ENCODE measurements around the gene KRT25. TPM values are rescaled to one million over a fixed set of nuclear protein-coding genes. Genes with fewer than 3 reads are reported as not detected.

KRT25 gene
- total RNA-seq, 1 donor from 2014 or later: not detected

- no peak for DNase-seq
- TF ChIP-seq CTCF (IDR thresholded peaks at IDR 0.05; ENCODE audit: partially characterized antibody, unreplicated experiment): no peak
- Mint-ChIP-seq H3K9me3 (ENCODE audit: unreplicated experiment) (no peaks in the 10 kb centered on the region), H3K36me3 (ENCODE audit: unreplicated experiment) (no peaks in the 10 kb centered on the region), H3K4me3 (ENCODE audit: unreplicated experiment) (no peak overlapping the region), H3K27ac (ENCODE audit: unreplicated experiment) (no peak overlapping the region), H3K27me3 (ENCODE audit: unreplicated experiment) (peaks cover 2% of the 10 kb centered on the region), H3K4me1 (ENCODE audit: low read depth, unreplicated experiment) (peaks cover 5% of the 10 kb centered on the region)
These were observed 52.9 kb downstream of the KRT25 start for GRCh38 chr17:40702271-40702670.

- H3K27me3 Mint-ChIP-seq (ENCODE audit: unreplicated experiment): peaks cover 2% of the 10 kb centered on the region
- no peak overlapping the region for H3K4me3 Mint-ChIP-seq (ENCODE audit: unreplicated experiment)
- no peak for DNase-seq
- TF ChIP-seq CTCF (IDR thresholded peaks at IDR 0.05; ENCODE audit: partially characterized antibody, unreplicated experiment): no peak
- no peak overlapping the region for H3K27ac Mint-ChIP-seq (ENCODE audit: unreplicated experiment)
- H3K36me3 Mint-ChIP-seq (ENCODE audit: unreplicated experiment): no peaks in the 10 kb centered on the region
- H3K9me3 Mint-ChIP-seq (ENCODE audit: unreplicated experiment): no peaks in the 10 kb centered on the region
- H3K4me1 Mint-ChIP-seq (ENCODE audit: low read depth, unreplicated experiment): peaks cover 5% of the 10 kb centered on the region
These were observed 55.3 kb downstream of the KRT25 start for GRCh38 chr17:40699853-40700252.

GRCh38 chr17:40699371-40699770, 55.8 kb downstream of the KRT25 start:
- Mint-ChIP-seq H3K9me3 (ENCODE audit: unreplicated experiment) (no peaks in the 10 kb centered on the region), H3K4me1 (ENCODE audit: low read depth, unreplicated experiment) (peaks cover 5% of the 10 kb centered on the region), H3K36me3 (ENCODE audit: unreplicated experiment) (no peaks in the 10 kb centered on the region), H3K27ac (ENCODE audit: unreplicated experiment) (no peak overlapping the region), H3K4me3 (ENCODE audit: unreplicated experiment) (no peak overlapping the region), H3K27me3 (ENCODE audit: unreplicated experiment) (peaks cover 2% of the 10 kb centered on the region)
- no peak for DNase-seq
- TF ChIP-seq CTCF (IDR thresholded peaks at IDR 0.05; ENCODE audit: partially characterized antibody, unreplicated experiment): no peak

Other genes starting within 250 kb of the KRT25 start
- not detected for gene CCR7, start 189.9 kb downstream of the KRT25 start, total RNA-seq (ENCODE audit: unreplicated experiment)
- gene SMARCE1, start 107.5 kb downstream of the KRT25 start, total RNA-seq (ENCODE audit: unreplicated experiment): 207 TPM
- gene KRT222, start 90.2 kb downstream of the KRT25 start, total RNA-seq (ENCODE audit: unreplicated experiment): 1.3 TPM
- not detected for gene KRT24, start 51.6 kb downstream of the KRT25 start, total RNA-seq (ENCODE audit: unreplicated experiment)
- not detected for gene KRT26, start 16.9 kb upstream of the KRT25 start, total RNA-seq (ENCODE audit: unreplicated experiment)
- gene KRT27, start 27.2 kb upstream of the KRT25 start, total RNA-seq (ENCODE audit: unreplicated experiment): not detected
- gene KRT28, start 44.6 kb upstream of the KRT25 start, total RNA-seq (ENCODE audit: unreplicated experiment): not detected
- 27.1 TPM for gene KRT10, start 67.3 kb upstream of the KRT25 start, total RNA-seq (ENCODE audit: unreplicated experiment)
- not detected for gene KRT12, start 111.9 kb upstream of the KRT25 start, total RNA-seq (ENCODE audit: unreplicated experiment)
- not detected for gene KRT20, start 129.9 kb upstream of the KRT25 start, total RNA-seq (ENCODE audit: unreplicated experiment)
- not detected for gene KRT23, start 182.3 kb upstream of the KRT25 start, total RNA-seq (ENCODE audit: unreplicated experiment)
- gene KRT39, start 211.6 kb upstream of the KRT25 start, total RNA-seq (ENCODE audit: unreplicated experiment): not detected
- gene KRT40, start 229.0 kb upstream of the KRT25 start, total RNA-seq (ENCODE audit: unreplicated experiment): not detected
- gene KRTAP3-3, start 238.8 kb upstream of the KRT25 start, total RNA-seq (ENCODE audit: unreplicated experiment): not detected
- gene KRTAP3-2, start 244.6 kb upstream of the KRT25 start, total RNA-seq (ENCODE audit: unreplicated experiment): not detected

Data from glutamatergic neuron (in vitro differentiated cells).